WERI-Rb-1 (cell line): ENCODE data around the gene WRAP73.

ENCODE experiments used
- DNase-seq: peaks from one replicate; pipeline ENCODE4 v3.0.0-alpha.2; 2020
- H3K27ac ChIP-seq: fragments of 250-450 bp; sonication (Bioruptor Pico); 2 replicates; pipeline ENCODE4 v1.5.1; 2020; ENCODE audit warnings: mild to moderate bottlenecking, moderate library complexity
- H3K27me3 ChIP-seq: fragments of 250-450 bp; sonication (Bioruptor Pico); 2 replicates; pipeline ENCODE4 v1.5.1; 2021; ENCODE audit warnings: mild to moderate bottlenecking, low read depth, moderate library complexity; ENCODE audit not compliant: insufficient read depth, severe bottlenecking
- H3K36me3 ChIP-seq: fragments of 250-450 bp; sonication (Bioruptor Pico); 2 replicates; pipeline ENCODE4 v1.5.1; 2020; ENCODE audit warnings: mild to moderate bottlenecking, moderate library complexity
- H3K4me3 ChIP-seq: 2 replicates; pipeline ENCODE4 v1.5.1; 2011; ENCODE audit warnings: low read depth, mild to moderate bottlenecking, control low read depth, low read length
- H3K9me3 ChIP-seq: fragments of 250-450 bp; sonication (Bioruptor Pico); 2 replicates; pipeline ENCODE4 v1.5.1; 2021; ENCODE audit warnings: mild to moderate bottlenecking, moderate library complexity; ENCODE audit not compliant: severe bottlenecking
- CTCF ChIP-seq: IDR thresholded peaks from 2 replicates; pipeline ENCODE4 v1.5.1; 2011; ENCODE audit warnings: low read depth, mild to moderate bottlenecking, control low read depth, inconsistent platforms, low read length

WRAP73 gene

GRCh38 chr1:3656450-3657095, 6.7 kb upstream of the WRAP73 start:
- Histone ChIP-seq H3K9me3 (no peaks in the 10 kb centered on the region), H3K27ac (peak overlapping the region; percentile 44), H3K27me3 (no peaks in the 10 kb centered on the region), H3K36me3 (peaks cover 30% of the 10 kb centered on the region), H3K4me3 (no peak overlapping the region)
- DNase-seq, result no peak
- no peak for TF ChIP-seq CTCF

GRCh38 chr1:3654549-3655281, 4.8 kb upstream of the WRAP73 start:
- Histone ChIP-seq H3K4me3 (no peak overlapping the region), H3K9me3 (peaks cover 9% of the 10 kb centered on the region), H3K27me3 (no peaks in the 10 kb centered on the region), H3K36me3 (peaks cover 30% of the 10 kb centered on the region), H3K27ac (peak overlapping the region; percentile 1; the same call in 1 of the 2 replicates)
- DNase-seq, result no peak
- TF ChIP-seq CTCF, result no peak

DNA sequence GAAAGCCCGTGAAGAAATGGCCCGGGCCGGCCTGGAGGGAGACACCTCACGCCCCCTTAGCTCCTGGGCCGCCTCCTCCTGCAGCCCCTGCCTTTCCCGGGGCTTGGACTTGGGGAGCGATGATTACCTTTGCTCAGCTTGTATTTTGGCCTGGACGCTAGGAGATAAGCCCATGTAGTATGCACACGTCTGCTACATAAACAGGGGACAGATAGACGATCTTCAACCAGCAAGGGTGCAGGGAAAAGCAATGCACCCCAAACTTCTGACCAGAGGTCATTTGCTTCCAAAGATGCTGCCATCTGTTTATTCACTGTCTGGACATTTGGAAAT, 3.3 kb upstream of the WRAP73 start:
- Histone ChIP-seq H3K36me3 (peaks cover 33% of the 10 kb centered on the region), H3K27ac (peak overlapping the region; percentile 95), H3K9me3 (peaks cover 9% of the 10 kb centered on the region), H3K27me3 (no peaks in the 10 kb centered on the region), H3K4me3 (peak overlapping the region; percentile 86)
- DNase-seq, result no peak
- TF ChIP-seq CTCF, result no peak

DNA sequence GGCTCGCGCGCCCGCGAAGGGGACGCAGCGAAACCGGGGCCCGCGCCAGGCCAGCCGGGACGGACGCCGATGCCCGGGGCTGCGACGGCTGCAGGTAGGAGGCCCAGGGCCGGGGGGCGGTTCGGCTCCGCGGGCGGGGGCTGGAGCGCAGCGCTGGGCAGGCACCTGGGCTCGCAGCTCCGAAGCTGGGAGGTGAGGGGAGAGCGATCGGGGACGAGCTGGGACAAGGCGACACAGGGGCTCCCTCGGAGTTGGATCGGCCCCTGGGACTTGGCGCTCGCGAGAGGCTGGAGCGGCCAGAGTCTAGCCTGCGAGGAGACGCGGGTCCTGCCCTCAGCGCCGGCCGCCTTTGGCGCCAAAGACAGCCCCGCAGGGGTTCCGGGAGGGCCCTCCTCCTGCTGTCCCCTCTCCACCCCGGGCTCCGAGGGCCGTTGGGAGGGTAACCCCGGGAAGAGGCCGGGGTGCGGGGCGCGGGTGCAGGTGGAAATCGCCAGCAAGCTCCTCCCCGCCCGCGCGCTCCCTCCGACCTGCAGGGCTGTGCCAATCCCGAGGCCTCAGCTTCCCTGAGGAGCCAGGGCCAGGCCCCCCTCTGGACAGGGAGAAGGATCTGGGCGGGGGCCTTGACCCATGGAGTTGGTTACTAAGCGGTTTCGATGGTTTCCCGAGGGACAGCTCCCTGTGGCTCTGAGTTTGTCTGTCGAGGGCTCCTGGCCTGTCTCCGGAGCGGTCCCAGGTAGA, 2.8 kb upstream of the WRAP73 start:
- DNase-seq, result peak; percentile 62
- peak overlapping the region; percentile 95 for H3K27ac ChIP-seq
- H3K36me3 ChIP-seq, result peaks cover 32% of the 10 kb centered on the region
- peak overlapping the region; percentile 86 for H3K4me3 ChIP-seq
- H3K27me3 ChIP-seq, result no peaks in the 10 kb centered on the region
- no peak for TF ChIP-seq CTCF
- peaks cover 9% of the 10 kb centered on the region for H3K9me3 ChIP-seq

- Histone ChIP-seq H3K4me3 (peak within 1 kb of the TSS; percentile 86), H3K9me3 (peaks cover 9% of the 10 kb centered on the region), H3K27me3 (no peaks in the 10 kb centered on the region), H3K36me3 (peaks cover 32% of the 10 kb centered on the region), H3K27ac (peak within 1 kb of the TSS; percentile 95)
- TF ChIP-seq CTCF, result no peak
- peak; percentile 86 for DNase-seq
These were observed 2.1 kb upstream of the WRAP73 start, which contains the start of gene TP73 for GRCh38 chr1:3651930-3652547. Gene TP73 (plus strand): TSS chr1:3652516. CDS start chr1:3682366, 29,850 bp downstream.
